Measurements from ENCODE around the gene VPS13D. TPM values are rescaled to one million over a fixed set of nuclear protein-coding genes. Genes with fewer than 3 reads are reported as not detected.

VPS13D gene
- total RNA-seq, 1 experiment from 2014 or later: 31.6 TPM

- intact Hi-C loops (cut with micrococcal nuclease): no loop called here
- no peaks in the 10 kb centered on the region for H3K9me2 ChIP-seq (ENCODE audit: insufficient read depth)
- DNase-seq (ENCODE audit: low read depth, low spot score) (no peak), ATAC-seq (no peak)
- no peaks in the 10 kb centered on the region for H3K27me3 ChIP-seq (ENCODE audit: insufficient read depth, low read length)
- no peaks in the 10 kb centered on the region for H3K79me2 ChIP-seq (ENCODE audit: insufficient read depth, low read length)
- H3K36me3 ChIP-seq (ENCODE audit: control insufficient read depth in 1 of 2, insufficient read depth in 2 of 2, low read length in 2 of 2): no peaks in the 10 kb centered on the region
- H3K4me1 ChIP-seq (ENCODE audit: control insufficient read depth in 1 of 2, insufficient read depth in 2 of 2, low read length in 2 of 2): peaks cover 10 to 44% of the 10 kb centered on the region in 2 experiments; a peak in 3 of 4 replicates
- H2AFZ ChIP-seq (ENCODE audit: low read depth, low read length, poor library complexity, severe bottlenecking): no peak overlapping the region
- no peak overlapping the region for H3K27ac ChIP-seq (ENCODE audit: low read depth, low read length)
- TF ChIP-seq RAD21 (IDR thresholded peaks at IDR 0.05; ENCODE audit: low read depth) (no peak), EGR1 (IDR thresholded peaks at IDR 0.05; ENCODE audit: low read depth) (no peak), MAX (IDR thresholded peaks at IDR 0.05) (no peak), ZFX (IDR thresholded peaks at IDR 0.05) (no peak), TCF7L2 (IDR thresholded peaks at IDR 0.05; ENCODE audit: borderline replicate concordance, extremely low read depth, insufficient read depth, insufficient read length) (no peak), SRF (IDR thresholded peaks at IDR 0.05; ENCODE audit: low read depth) (no peak), ZNF274 (IDR thresholded peaks at IDR 0.05; ENCODE audit: low read depth, low read length) (no peak), SIN3A (IDR thresholded peaks at IDR 0.05; ENCODE audit: low read depth) (no peak), EZH2phosphoT487 (IDR thresholded peaks at IDR 0.05; ENCODE audit: borderline replicate concordance) (no peak), REST (IDR thresholded peaks at IDR 0.05; ENCODE audit: low read depth) (no peak), POLR2A (IDR thresholded peaks at IDR 0.05; ENCODE audit: borderline replicate concordance, extremely low read depth, insufficient read depth, insufficient read length) (no peak), ELF1 (IDR thresholded peaks at IDR 0.05; ENCODE audit: borderline replicate concordance, low read depth) (no peak), YY1 (IDR thresholded peaks at IDR 0.05; ENCODE audit: extremely low read depth, insufficient replicate concordance, low read depth, low read length) (no peak), CEBPB (IDR thresholded peaks at IDR 0.05; ENCODE audit: low read depth) (no peak), JUND (IDR thresholded peaks at IDR 0.05) (no peak), CBX3 (IDR thresholded peaks at IDR 0.05; ENCODE audit: low read depth) (no peak), POLR2AphosphoS5 (IDR thresholded peaks at IDR 0.05; ENCODE audit: low read depth, low read length) (no peak), FOSL1 (IDR thresholded peaks at IDR 0.05; ENCODE audit: low read depth) (no peak)
- TF ChIP-seq, protein P1, sequence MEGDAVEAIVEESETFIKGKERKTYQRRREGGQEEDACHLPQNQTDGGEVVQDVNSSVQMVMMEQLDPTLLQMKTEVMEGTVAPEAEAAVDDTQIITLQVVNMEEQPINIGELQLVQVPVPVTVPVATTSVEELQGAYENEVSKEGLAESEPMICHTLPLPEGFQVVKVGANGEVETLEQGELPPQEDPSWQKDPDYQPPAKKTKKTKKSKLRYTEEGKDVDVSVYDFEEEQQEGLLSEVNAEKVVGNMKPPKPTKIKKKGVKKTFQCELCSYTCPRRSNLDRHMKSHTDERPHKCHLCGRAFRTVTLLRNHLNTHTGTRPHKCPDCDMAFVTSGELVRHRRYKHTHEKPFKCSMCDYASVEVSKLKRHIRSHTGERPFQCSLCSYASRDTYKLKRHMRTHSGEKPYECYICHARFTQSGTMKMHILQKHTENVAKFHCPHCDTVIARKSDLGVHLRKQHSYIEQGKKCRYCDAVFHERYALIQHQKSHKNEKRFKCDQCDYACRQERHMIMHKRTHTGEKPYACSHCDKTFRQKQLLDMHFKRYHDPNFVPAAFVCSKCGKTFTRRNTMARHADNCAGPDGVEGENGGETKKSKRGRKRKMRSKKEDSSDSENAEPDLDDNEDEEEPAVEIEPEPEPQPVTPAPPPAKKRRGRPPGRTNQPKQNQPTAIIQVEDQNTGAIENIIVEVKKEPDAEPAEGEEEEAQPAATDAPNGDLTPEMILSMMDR (IDR thresholded peaks at IDR 0.05 in 2 of 3, conservative IDR thresholded peaks at IDR 0.05 in 1 of 3; ENCODE audit: borderline replicate concordance in 1 of 3, insufficient read depth in 1 of 3, low read depth in 2 of 3, low read length in 2 of 3): no peak
- POLR2A ChIA-PET: interaction anchor here (0.6 kb wide), 1 partner anchor 646 kb away, joined by 4 read pairs; no protein-coding TSS in a partner anchor
- RAD21 ChIA-PET (ENCODE audit: low non-redundant PET in 1 of 2, low total read pairs in 2 of 2, uncharacterized antibody in 2 of 2, unreplicated experiment in 2 of 2): no interaction called here
- BruUV-seq (replicated peaks): no TSS peak
- CTCF ChIA-PET: no interaction called here
- H3K4me3 ChIP-seq (replicated peaks in 1 of 2; ENCODE audit: low read depth in 1 of 2, low read length in 2 of 2): no peak overlapping the region
- no peaks in the 10 kb centered on the region for H3K9me3 ChIP-seq (ENCODE audit: control insufficient read depth in 1 of 2, insufficient read depth in 1 of 2, low read depth in 1 of 2, low read length in 2 of 2)
- no peaks in the 10 kb centered on the region for H4K20me1 ChIP-seq (ENCODE audit: insufficient read depth)
- H3K9ac ChIP-seq (ENCODE audit: low read length): no peak overlapping the region
- no peak overlapping the region for H3K4me2 ChIP-seq (ENCODE audit: low read length)
Observed at GRCh38 chr1:12555411-12556367, 325.9 kb downstream of the VPS13D start.

All from HCT116 (cell line).